ACHN (cell line): ENCODE results near the gene EVA1A.

Experiments used
- DNase-seq: peaks from one replicate; pipeline ENCODE4 v3.0.0-alpha.2; 2015
- in situ Hi-C: cut with HindIII; loops from 2 replicates; pipeline ENCODE4 v1.10.0; 2017; ENCODE audit warnings: low sequenced_read_pairs, low pct_ligation_motif_present, low pct_unique_long_range_greater_than_20kb

The EVA1A gene

GRCh38 chr2:75475976-75476375, 84.8 kb downstream of the EVA1A start:
- in situ Hi-C loops, result no loop called here
- no peak for DNase-seq

DNA sequence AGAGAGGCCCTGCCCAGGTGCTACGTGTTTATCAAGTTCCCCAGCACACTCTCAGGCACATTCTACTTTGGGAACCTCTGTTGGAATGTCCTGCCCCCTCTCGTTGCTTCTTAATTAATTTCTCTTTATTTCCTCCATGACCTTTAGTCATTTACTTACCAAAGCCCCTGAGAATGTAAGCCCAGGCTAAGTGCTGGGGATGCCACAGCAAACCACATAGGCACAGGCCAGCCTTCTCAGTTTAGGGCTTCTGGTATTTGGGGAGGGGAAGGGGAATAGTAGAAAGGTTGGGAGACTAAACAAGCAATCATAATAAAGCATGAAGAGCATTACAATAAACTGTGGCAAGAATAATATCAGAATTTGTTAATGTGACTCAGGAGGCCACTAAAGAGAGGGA, 85.7 kb downstream of the EVA1A start:
- in situ Hi-C loops, result no loop called here
- DNase-seq, result no peak

- no peak for DNase-seq
- in situ Hi-C loops, result no loop called here
Observed at GRCh38 chr2:75474115-75474514, 86.6 kb downstream of the EVA1A start.

DNA sequence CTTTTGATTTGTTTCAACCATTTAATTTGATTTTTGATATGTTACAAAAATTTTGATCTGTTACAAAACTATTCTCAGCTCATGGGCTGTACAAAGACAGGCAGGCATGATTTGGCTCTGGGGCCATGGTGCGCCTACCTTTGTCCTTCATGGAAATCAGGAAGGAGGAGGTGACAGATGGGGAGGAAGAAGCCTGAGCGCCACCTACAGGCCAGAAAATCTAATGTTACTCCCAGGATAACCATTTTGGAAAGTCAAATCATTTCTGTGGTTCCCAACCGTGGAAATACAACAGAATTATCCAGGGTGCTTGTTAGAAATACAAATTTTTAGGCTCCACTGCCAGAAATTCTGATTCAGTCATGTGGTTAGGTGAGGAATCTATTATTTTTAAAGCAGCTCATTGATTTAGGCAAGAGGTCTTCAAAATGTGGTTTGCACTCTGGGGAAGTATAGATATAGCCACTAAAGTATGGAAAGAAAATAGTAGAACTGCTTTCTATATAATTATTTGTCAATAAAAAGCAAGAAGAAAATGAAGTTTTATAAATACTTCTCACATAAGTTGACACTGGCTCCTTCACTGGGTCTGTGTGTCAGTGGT, 93.9 kb downstream of the EVA1A start:
- peak; percentile 62 for DNase-seq
- in situ Hi-C loops, result no loop called here

DNA sequence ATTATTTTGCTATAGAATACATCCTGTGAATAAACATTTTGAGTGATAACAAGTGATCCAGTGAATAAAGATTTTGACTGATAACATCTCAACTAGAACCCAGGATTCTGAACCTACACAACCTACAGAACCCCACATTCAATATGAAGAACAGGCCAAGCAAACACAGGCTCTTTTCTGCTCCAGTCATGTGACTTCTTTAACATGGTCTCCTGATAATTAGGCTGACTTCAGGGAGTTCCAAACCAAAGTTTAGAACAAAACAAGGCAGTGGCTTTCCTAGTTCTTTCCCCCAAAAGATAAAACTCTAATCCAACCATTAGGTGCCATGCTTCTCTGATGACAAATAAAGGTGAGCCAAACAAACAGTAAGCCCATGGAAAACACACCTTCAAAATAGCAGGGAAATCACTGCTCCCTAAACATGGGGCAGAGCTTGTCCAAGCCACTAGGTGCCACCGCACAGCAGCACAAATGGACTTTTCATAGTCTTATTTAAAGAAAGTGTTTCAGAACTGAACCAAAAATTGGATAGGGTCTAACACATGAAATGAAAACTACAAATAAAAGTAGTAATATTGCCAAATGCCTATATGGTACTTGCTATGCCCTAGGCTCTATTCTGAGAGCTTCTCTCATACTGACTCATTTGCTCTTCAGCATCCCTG, 95.3 kb downstream of the EVA1A start:
- in situ Hi-C loops, result no loop called here
- peak; percentile 57 for DNase-seq

DNA sequence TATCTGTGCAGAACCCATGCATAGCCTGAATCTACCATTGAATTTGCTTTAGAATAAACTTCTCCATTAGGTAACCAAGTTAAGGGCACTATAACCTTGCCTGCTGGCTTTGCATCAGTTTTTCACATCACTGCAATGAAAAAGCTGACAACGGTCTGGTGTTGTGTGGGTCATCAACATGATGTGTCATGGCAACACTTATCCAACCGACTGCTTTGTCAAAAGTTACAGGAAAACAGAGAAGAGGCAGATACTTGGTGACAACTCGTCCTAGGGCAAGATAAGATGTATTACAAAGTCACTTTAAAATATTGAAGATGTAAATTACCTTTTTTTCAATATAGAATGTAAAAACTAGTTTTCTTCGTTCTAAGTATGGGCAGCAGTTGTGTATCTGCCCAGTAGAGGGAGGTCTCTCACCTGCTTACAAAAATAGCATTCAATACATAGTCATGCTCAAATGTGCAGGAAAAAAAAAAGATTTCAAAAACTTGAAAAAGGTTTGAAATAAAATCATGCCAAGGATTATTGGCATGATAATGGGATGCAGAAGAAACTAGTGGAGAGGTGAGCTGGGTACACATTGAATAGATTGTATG, 96.3 kb downstream of the EVA1A start:
- in situ Hi-C loops, result loop anchor here (5.0 kb wide), 1 partner anchor 163 kb away; no protein-coding TSS in a partner anchor
- peak; percentile 43 for DNase-seq

GRCh38 chr2:75462721-75463120, 98.0 kb downstream of the EVA1A start:
- no peak for DNase-seq
- in situ Hi-C loops, result loop anchor here (5.0 kb wide), 1 partner anchor 165 kb away; no protein-coding TSS in a partner anchor

DNA sequence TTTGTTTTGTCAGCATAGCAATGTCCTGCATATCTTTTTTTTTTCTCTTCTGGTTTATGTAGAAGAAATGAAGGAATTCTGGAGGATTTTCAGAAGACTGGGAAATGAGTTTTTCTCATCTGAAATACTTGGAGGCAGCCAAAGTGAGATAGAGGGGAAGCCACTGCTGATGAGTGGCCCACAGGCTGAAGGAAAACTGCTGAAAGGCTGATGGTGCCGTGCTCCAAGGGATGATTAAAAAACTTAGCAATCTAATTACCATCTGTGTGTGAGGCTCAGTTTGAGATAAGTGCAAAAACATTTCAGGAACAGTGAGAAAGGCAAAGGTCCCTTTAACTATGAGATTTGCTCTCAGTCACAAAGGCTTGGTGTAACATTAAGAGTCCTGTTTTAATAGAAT, 98.5 kb downstream of the EVA1A start:
- DNase-seq, result no peak
- in situ Hi-C loops, result loop anchor here (5.0 kb wide), 1 partner anchor 165 kb away; no protein-coding TSS in a partner anchor

DNA sequence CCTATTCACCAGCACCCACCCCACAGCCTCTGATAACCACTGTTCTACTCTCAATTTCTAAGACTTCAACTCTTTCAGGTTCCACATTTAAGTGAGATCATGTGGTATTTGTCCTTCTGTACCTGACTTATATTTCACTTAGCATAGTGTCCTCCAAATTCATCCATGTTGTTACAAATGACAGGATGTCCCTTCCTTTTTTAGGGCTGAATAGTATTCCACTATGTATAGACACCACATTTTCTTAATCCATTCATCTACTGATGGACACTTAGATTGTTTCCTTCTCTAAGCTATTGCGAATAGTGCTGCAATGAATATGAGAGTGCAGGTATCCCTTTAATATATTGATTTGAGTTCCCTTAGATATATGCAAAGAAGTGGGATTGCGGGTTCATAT, 100.1 kb downstream of the EVA1A start:
- in situ Hi-C loops, result loop anchor here (5.0 kb wide), 1 partner anchor 167 kb away; no protein-coding TSS in a partner anchor
- no peak for DNase-seq

- no peak for DNase-seq
- in situ Hi-C loops, result loop anchor here (5.0 kb wide), 1 partner anchor 168 kb away; no protein-coding TSS in a partner anchor
Observed at GRCh38 chr2:75459565-75460310, 101.0 kb downstream of the EVA1A start.

- DNase-seq, result no peak
- in situ Hi-C loops, result no loop called here
Observed at GRCh38 chr2:75458201-75458600, 102.5 kb downstream of the EVA1A start.

DNA sequence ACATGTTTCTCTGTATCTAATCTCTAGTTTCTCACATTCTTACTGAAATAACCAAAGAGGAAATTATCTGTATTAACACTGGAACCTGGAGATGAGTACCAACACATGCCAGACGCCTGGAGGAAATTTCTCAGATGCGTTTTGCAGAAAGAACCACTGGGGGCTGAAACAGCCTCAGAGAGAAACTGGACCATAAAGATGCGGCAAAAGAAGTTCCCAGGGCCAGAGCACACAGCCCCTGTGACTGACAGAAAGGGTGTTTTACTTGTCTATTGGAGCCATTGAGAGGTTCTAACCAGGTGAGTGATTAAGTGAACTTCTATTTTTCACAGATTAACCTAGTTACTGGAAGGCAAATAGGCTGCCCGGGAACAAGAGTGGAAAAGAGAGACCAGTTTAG, 103.9 kb downstream of the EVA1A start:
- in situ Hi-C loops, result no loop called here

DNA sequence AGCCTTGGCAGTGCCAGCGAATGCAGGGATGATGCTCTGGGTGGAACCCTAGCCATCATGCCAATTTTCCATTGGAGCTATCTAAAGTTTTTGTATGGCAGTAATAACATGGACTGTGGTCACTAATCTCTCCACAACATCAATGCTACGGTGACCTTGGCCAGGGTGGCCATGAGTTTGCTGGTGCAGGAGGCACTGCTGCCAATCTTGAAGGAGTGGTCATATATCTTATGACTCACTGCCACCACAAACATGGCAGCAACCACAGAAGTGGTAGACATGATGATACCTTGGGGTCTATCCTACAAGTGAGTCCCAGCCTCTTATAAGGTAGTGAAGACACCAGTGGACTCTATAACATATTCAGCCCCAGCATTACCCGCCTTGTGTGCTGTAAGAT, 104.6 kb downstream of the EVA1A start:
- DNase-seq, result no peak
- in situ Hi-C loops, result no loop called here

More for the DNA sequence above, 103.9 kb downstream of the EVA1A start:
- DNase-seq, result no peak

- no peak for DNase-seq
- in situ Hi-C loops, result no loop called here
Observed at GRCh38 chr2:75454241-75454620, 106.5 kb downstream of the EVA1A start.

GRCh38 chr2:75453384-75454240, 107.1 kb downstream of the EVA1A start:
- no peak for DNase-seq
- in situ Hi-C loops, result no loop called here

- DNase-seq, result no peak
- in situ Hi-C loops, result no loop called here
Observed at GRCh38 chr2:75450068-75450467, 110.7 kb downstream of the EVA1A start.

DNA sequence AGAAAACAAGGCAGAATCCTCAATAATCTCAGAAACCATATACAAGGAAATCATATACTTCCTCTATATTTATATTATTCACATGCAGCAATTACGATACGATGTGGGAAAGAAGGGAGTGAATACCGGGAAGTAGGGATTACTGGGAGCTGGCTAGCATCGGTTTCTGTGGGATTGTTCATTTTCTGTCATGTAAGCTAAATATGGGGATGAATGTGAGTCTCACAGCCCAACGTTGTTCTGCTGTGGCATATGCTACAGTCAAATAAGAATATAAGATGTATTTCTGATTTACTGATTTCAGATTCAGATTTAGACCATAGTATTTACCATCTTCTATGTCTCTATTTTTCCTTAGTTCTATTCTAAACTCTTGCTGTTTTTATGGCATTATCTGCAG, 113.6 kb downstream of the EVA1A start:
- in situ Hi-C loops, result no loop called here
- DNase-seq, result no peak
